K562 (cell line): ENCODE data around the gene NAALAD2. TPM values are rescaled to one million over a fixed set of nuclear protein-coding genes. Genes with fewer than 3 reads are reported as not detected.

Experiments used
- ATF7 ChIP-seq: fragments of 450-650 bp; IDR thresholded peaks from 2 replicates; pipeline ENCODE4 v1.7.1; 2014; ENCODE audit warnings: mild to moderate bottlenecking, moderate library complexity
- BACH1 ChIP-seq: fragments of 200-800 bp; sonication (Bioruptor generic); IDR thresholded peaks from 2 replicates; pipeline ENCODE4 v1.6.1; 2016; ENCODE audit warnings: missing genetic modification characterization, missing compliant biosample characterization
- BRD9 ChIP-seq: fragments of 450-650 bp; IDR thresholded peaks from 2 replicates; pipeline ENCODE4 v1.6.1; 2018; ENCODE audit warnings: low read depth; ENCODE audit not compliant: partially characterized antibody
- HMGXB4 ChIP-seq: sonication (generic); formaldehyde crosslinking; IDR thresholded peaks from 2 replicates; pipeline ENCODE4 v1.8.1; 2023; ENCODE audit warnings: mild to moderate bottlenecking, missing genetic modification reagents
- IRF9 ChIP-seq: fragments of 450-650 bp; IDR thresholded peaks from 2 replicates; pipeline ENCODE4 v1.6.1; 2016; ENCODE audit warnings: missing biosample characterization, missing genetic modification characterization
- MTA2 ChIP-seq: fragments of 450-650 bp; IDR thresholded peaks from 2 replicates; pipeline ENCODE4 v1.6.1; 2016; ENCODE audit warnings: low read depth
- MYBL2 ChIP-seq, 2 experiments: fragments of 450-650 bp in 1 of 2; sonication (generic) in 1 of 2; formaldehyde crosslinking in 1 of 2; IDR thresholded peaks; 2 replicates each; pipeline versions ENCODE4 v1.6.1 to v1.8.1; 2017 to 2022; ENCODE audit warnings: borderline replicate concordance in 1 of 2, inconsistent platforms in 1 of 2, low read depth in 1 of 2, mild to moderate bottlenecking in 1 of 2, missing genetic modification reagents in 1 of 2, moderate library complexity in 1 of 2
- PHB ChIP-seq: fragments of 250-450 bp; sonication (Bioruptor Pico); IDR thresholded peaks from 2 replicates; pipeline ENCODE4 v1.5.0; 2021
- PHB2 ChIP-seq: fragments of 450-650 bp; IDR thresholded peaks from 2 replicates; pipeline ENCODE4 v1.6.1; 2017; ENCODE audit warnings: low read depth
- PHTF2 ChIP-seq: fragments of 250-450 bp; sonication (Bioruptor Pico); IDR thresholded peaks from 2 replicates; pipeline ENCODE4 v1.5.0; 2021; ENCODE audit warnings: mild to moderate bottlenecking
- PREB ChIP-seq: sonication (generic); formaldehyde crosslinking; IDR thresholded peaks from 2 replicates; pipeline ENCODE4 v1.8.1; 2023; ENCODE audit warnings: mild to moderate bottlenecking, missing genetic modification reagents
- RBM34 ChIP-seq: fragments of 200-400 bp; formaldehyde crosslinking; IDR thresholded peaks from 2 replicates; pipeline ENCODE4 v1.6.1; 2018; ENCODE audit warnings: low read length, borderline replicate concordance; ENCODE audit not compliant: insufficient read depth
- SAFB2 ChIP-seq: fragments of 200-400 bp; formaldehyde crosslinking; IDR thresholded peaks from 2 replicates; pipeline ENCODE4 v1.6.1; 2018; ENCODE audit warnings: borderline replicate concordance, low read length, low read depth, moderate library complexity; ENCODE audit not compliant: severe bottlenecking
- SREBF1 ChIP-seq: fragments of 150-350 bp; IDR thresholded peaks from 2 replicates; pipeline ENCODE4 v1.6.1; 2014; ENCODE audit warnings: antibody characterized with exemption, low read depth, low read length, borderline replicate concordance
- SRSF7 ChIP-seq: fragments of 200-400 bp; formaldehyde crosslinking; optimal IDR thresholded peaks from 2 replicates; pipeline ENCODE3; 2017; ENCODE audit warnings: mild to moderate bottlenecking, low read depth, low read length
- U2AF1 ChIP-seq: fragments of 200-400 bp; formaldehyde crosslinking; optimal IDR thresholded peaks from 2 replicates; pipeline ENCODE3; 2017; ENCODE audit warnings: mild to moderate bottlenecking, low read depth, low read length, moderate library complexity
- ZNF277 ChIP-seq: fragments of 250-450 bp; sonication (Bioruptor Pico); IDR thresholded peaks from 2 replicates; pipeline ENCODE4 v1.8.0; 2022; ENCODE audit warnings: inconsistent platforms, mild to moderate bottlenecking, moderate library complexity, borderline replicate concordance
- ZNF445 ChIP-seq: fragments of 250-450 bp; sonication (Bioruptor Pico); IDR thresholded peaks from 2 replicates; pipeline ENCODE4 v1.4.0; 2020; ENCODE audit warnings: low read depth, mild to moderate bottlenecking, moderate library complexity
- polyA plus RNA-seq, 8 experiments: library from polyadenylated mRNA; depleted of rRNA in 4 of 8; stranded (reverse) in 5 of 8; unstranded in 3 of 8; fragments of >200 nt; fragmentation: Nextera tagmentation in 2 of 8; fragmentation: Illumina TruSeq in 1 of 8; extraction: Ambion mirVana in 2 of 8; extraction: Trizol in 1 of 8; gene quantifications; 2 replicates each; pipeline versions ENCODE4 v1.2.1 to v1.2.3, GENCODE V29; 2011 to 2014; ENCODE audit warnings: inconsistent platforms in 1 of 8, missing spikeins in 1 of 8
- total RNA-seq, 7 experiments: library from RNA; depleted of rRNA in 6 of 7; stranded (reverse); fragments of >200 nt in 6 of 7; fragmentation: Illumina TruSeq in 2 of 7; extraction: Trizol in 2 of 7; gene quantifications; 2 replicates each; pipeline versions ENCODE4 v1.2.1 to v1.2.3, GENCODE V29; 2011 to 2021; ENCODE audit warnings: low replicate concordance in 1 of 7
- TF ChIP-seq, protein P1 (sequence below): sonication (generic); formaldehyde crosslinking; IDR thresholded peaks from 2 replicates; pipeline ENCODE4 v1.8.1; 2023; ENCODE audit warnings: mild to moderate bottlenecking, missing genetic modification reagents
- TF ChIP-seq, protein P2 (sequence below): fragments of 450-650 bp; formaldehyde crosslinking; IDR thresholded peaks from 2 replicates; pipeline ENCODE4 v1.4.0; 2022; ENCODE audit warnings: mild to moderate bottlenecking, moderate library complexity

The NAALAD2 gene
- total and polyA plus RNA-seq, 9 of the 15 experiments (the other 6 are each of a cell fraction or from before 2014, with no cell fraction given), result 0.05 to 0.24 (median 0.12) TPM

DNA sequence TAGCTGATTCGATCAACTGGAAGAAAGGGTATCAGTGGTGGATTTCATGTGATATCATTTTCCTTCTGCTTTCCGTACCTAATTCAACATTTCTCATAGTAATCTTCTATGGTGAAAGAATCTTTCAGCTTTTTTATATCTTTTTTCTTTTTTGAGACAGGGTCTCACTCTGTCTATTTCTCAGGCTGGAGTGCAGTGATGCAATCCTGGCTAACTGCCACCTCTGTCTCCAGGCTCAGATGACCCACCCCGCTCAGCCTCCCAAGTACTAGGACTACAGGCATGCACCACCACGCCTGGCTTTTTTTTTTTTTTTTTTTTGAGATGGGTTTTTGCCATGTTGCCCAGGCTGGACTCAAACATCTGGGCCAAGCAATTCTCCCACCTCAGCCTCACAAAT is 107.0 kb downstream of the NAALAD2 start (continued):
- TF ChIP-seq, protein P1, sequence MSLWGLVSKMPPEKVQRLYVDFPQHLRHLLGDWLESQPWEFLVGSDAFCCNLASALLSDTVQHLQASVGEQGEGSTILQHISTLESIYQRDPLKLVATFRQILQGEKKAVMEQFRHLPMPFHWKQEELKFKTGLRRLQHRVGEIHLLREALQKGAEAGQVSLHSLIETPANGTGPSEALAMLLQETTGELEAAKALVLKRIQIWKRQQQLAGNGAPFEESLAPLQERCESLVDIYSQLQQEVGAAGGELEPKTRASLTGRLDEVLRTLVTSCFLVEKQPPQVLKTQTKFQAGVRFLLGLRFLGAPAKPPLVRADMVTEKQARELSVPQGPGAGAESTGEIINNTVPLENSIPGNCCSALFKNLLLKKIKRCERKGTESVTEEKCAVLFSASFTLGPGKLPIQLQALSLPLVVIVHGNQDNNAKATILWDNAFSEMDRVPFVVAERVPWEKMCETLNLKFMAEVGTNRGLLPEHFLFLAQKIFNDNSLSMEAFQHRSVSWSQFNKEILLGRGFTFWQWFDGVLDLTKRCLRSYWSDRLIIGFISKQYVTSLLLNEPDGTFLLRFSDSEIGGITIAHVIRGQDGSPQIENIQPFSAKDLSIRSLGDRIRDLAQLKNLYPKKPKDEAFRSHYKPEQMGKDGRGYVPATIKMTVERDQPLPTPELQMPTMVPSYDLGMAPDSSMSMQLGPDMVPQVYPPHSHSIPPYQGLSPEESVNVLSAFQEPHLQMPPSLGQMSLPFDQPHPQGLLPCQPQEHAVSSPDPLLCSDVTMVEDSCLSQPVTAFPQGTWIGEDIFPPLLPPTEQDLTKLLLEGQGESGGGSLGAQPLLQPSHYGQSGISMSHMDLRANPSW, result no peak
- TF ChIP-seq PHTF2 (CRISPR knock-in tag), result no peak
- no peak for TF ChIP-seq MTA2
- TF ChIP-seq RBM34, result no peak
- TF ChIP-seq ZNF445 (CRISPR knock-in tag), result no peak
- no peak for TF ChIP-seq HMGXB4 (CRISPR knock-in tag)
- TF ChIP-seq SAFB2, result no peak
- peak; percentile 89 for TF ChIP-seq ATF7
- no peak for TF ChIP-seq MYBL2 (IDR thresholded peaks at IDR 0.05; ENCODE audit: low read depth)
- no peak for TF ChIP-seq MYBL2 (CRISPR knock-in tag; IDR thresholded peaks at IDR 0.05; ENCODE audit: borderline replicate concordance)
- TF ChIP-seq BRD9, result peak; percentile 68
- no peak for TF ChIP-seq PHB2
- TF ChIP-seq ZNF277 (CRISPR knock-in tag), result no peak
- no peak for TF ChIP-seq U2AF1
- TF ChIP-seq, protein P2, sequence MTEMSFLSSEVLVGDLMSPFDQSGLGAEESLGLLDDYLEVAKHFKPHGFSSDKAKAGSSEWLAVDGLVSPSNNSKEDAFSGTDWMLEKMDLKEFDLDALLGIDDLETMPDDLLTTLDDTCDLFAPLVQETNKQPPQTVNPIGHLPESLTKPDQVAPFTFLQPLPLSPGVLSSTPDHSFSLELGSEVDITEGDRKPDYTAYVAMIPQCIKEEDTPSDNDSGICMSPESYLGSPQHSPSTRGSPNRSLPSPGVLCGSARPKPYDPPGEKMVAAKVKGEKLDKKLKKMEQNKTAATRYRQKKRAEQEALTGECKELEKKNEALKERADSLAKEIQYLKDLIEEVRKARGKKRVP (CRISPR knock-in tag), result peak; percentile 73; the same call in 1 of the 2 replicates
- TF ChIP-seq SRSF7, result no peak
- no peak for TF ChIP-seq BACH1 (tag)
- no peak for TF ChIP-seq PREB
- TF ChIP-seq PHB (CRISPR knock-in tag), result no peak
- TF ChIP-seq SREBF1, result no peak
- peak; percentile 64; the same call in 1 of the 2 replicates for TF ChIP-seq IRF9 (tag)
